ENCODE data around the gene PRR13.
"Not testable (repeated sequence)": the region's sequence is repeated elsewhere in the genome, so short reads cannot be mapped to it uniquely, and the experiment has no call there.

Gene PRR13

DNA sequence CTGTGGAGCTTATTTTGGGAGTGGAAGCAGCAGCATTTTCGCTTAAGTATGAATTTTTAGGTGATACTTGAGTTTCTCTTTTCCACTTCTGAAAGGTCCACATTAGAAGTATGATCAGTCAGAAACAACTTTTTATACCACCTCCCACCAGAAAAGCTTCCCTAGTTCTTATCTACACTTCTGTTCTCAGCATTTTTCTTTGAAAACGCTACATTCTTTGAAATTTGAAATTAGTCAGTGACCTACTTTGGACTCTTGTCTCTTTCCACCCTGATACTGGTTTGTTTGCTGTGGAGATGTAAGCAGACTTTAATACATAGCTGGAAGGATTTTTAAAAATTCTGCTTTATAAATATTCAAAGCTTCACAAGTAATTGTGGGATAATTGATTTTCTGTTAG is 32.5 kb downstream of the PRR13 start:
- DNase-seq = no peak

DNA sequence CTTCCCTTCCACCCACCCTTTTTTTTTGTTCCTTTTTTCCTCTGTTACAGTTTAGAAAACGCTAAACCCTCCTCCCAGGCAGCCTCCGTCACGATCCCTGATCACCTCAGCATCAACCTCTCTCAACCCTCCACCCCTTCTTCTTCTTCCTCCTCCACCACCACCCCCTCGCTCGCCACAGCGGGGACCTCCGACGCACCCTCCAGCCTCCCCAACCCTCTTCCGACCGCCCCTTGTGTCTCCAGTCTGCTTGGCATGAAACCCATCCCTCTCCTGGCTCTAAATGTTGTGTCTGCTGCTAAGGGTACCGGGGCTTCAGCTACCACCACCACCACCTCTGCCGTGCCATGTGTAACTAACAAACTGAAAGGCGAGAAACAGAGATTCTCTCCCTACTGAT is 33.3 kb downstream of the PRR13 start:
- DNase-seq = no peak

DNA sequence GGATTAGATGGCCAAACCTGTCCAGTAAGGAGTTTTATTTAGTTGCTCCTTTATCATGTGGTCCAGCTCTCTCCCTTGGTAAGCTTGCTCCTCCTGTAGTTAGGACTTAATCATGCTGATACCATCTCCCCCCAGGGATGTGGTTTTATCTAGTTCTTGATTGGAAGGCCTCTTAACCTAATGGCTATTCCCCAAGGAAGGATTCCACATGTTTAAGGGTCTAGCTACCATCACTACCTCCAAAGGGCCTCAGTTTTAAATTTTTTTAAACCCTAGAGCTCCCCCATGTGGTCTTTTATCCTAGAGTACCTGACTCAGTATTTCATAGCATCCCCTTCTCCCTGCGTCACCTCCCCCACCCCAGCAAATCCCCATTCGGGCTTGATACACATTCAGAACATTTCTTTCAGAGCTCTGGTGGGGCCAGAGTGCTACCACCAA is 35.3 kb downstream of the PRR13 start:
- DNase-seq = peak; percentile 46

DNA sequence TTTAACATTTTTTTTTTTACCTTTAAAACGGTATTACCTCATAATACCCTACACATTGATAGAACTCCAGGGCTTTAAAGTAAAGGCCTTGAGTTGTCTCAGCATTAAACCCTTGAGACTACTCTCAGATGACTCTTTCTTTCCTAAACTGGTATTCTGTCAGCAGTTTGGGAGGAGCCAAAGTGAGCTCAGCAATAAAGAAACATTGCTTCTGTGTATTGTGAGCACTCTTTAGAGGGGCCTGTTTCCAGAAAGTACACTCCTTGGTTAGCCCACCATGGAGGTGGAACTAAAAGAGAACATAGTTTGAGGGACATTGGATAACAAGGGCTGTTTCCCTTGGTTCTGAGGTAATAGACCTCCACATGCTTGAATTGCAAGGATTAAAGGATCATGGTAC is 37.3 kb downstream of the PRR13 start:
- DNase-seq = no peak

DNA sequence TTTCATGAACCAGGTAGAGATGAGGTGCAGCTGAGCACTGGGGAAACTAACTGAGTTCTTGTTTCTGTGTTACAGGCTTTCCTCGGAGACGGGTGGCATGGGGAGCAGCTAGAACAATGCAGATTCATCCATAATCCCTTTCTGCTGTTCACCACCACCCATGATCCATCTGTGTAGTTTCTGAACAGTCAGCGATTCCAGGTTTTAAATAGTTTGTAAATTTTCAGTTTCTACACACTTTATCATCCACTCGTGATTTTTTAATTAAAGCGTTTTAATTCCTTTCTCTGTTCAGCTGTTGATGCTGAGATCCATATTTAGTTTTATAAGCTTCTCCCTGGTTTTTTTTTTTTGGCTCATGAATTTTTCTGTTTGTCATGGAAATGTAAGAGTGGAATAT is 37.8 kb downstream of the PRR13 start:
- no peak for DNase-seq

DNA sequence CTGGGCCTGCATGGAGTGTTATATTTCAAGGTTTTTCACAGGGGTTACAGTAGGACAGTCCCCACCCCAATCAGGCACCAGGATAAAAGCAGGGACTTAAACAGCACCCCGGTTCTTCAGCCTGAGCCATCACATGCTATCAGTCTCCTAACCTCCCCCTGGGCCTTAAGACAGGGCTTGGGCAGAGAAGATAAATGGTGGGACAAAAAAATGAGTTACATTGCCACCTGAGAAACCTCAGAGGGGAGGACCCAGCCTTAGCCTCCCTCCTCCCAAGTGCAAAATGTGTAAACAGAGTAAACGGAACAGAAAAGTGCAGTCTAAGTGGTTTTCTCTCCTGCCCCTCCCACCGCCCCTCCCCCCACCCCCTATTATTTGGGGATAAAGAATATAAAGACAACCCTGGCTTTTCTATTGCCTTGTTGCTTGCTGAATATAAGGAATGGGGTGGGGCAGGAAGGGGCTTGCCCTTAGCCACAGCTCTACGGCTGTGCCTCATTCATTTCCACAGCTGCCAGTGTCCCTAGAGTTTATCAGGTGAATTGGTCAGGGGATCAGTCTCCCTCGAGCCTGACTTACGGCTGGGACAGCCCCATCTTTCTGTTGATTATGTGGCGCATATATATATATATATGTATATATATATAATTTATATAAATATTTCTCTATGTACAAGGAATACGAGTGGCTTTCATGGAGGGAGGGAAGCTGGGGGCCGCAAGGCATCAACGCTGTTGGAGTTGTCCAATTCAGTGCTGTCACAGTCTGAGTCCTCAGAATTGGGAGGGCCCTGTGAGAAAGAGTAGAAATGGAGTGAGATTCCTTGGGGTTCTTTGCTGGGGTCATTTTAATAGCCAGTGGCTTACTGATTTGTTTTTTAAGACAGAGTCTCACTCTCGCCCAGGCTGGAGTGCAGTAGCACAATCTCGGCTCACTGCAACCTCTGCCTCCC is 39.2 kb downstream of the PRR13 start:
- DNase-seq = no peak

DNA sequence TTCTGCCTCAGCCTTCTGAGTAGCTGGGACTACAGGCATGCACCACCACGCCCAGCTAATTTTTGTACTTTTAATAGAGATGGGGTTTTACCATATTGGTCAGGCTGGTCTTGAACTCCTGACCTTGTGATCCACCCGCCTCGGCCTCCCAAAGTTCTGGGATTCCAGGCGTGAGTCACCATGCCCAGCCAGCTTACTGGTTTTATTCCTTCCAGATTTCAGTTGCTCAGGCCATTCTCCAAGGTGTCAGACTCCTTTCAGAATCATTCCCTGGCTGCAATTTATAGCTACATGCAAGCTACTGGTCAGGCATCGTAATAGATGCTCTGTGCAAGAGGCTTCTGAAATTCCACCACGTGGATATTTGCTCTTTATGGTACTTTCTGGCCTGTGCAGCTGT is 39.9 kb downstream of the PRR13 start:
- DNase-seq = not testable (repeated sequence)

DNA sequence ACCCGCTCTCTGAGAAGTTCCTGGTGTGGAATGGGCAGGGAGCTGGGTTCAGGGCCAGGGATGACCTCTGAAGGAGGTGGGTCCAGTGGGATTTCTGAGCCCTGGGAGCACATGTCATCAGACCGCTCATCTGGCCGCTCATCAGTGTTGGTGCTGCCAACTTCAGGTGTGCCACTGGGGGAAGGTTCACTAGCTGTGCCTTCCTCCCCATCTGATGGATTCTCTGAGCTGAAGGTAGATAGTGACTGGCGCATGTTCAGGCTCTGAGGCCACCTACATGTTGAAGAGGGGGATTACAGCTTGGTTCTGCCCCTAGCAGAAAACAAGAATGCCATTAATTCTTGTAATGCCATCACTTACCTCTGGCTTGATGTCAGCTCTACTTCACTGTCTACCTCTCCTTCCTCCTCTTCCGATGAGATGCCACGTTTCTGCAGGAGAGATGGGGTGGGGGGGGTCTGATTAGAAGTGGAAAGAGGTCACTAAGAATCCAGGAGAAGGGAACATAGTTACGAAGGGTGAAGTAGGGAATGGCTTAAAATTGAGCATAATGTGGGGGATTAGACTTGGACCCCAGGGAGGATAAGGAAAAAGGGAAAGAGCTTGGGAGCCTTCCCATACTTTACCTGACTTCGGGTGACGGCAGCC is 40.5 kb downstream of the PRR13 start:
- DNase-seq = peak; percentile 55

DNA sequence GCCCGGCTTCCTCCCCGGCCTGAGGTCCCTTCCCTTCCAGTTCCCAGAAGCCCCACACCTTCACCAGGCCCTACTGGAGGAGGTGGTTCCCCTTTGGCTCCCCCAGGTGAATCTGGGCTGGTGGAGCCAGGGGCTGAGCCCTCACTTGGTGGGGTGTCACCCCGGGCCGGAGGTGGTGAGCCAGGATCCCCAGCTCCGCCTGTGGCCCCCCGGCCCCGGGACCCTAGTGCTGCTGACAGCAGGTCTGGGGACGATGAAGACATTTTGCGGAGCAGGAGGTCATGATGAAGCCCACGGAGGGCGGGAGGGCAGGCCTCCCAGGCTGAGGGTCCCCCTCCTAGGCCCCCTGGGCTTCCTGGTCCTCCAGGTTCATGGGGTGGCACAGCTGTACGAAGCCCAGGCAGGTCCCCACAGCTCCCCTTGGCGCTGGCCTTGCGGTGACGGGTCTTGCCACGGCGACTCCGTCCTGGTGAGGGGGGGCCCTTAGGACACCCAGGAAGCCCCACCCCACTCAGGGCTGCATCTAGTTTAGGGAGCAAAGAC is 41.2 kb downstream of the PRR13 start:
- no peak for DNase-seq

DNA sequence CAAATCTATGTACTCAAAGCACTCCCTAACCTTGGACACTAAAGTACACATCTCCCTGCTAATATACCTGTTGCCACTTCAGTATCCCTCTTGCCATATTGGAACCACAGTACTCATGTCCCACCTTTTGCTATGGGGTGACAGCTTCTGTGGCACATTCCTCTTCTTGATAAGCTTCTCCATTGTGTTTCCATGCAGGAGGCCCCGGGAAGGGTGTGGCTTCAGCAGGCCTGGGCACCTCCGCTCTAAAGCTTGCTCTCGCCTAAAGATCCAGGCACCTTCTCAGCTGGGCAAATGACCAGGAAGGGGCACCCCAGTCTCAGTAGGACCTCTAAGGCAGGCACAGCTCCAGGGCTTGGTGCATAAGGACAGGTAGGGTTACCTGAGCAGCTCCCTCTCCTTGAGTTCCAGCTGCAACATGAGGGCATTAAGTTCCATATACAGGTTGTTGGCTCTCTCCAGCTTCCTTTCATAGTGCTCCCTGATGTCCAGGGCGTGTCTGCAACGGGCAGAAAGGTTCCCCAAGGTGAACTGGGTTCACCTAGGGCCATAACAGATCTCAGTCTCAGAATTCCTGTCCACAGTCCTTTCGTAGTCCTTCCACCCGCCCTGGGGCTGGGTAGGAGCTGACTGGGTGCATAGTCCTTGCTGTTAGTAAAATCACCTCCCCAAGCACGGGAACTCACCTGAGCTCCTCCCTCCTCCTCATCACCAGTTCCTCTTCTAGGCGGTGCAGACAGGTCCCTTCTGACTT is 41.9 kb downstream of the PRR13 start:
- no peak for DNase-seq

DNA sequence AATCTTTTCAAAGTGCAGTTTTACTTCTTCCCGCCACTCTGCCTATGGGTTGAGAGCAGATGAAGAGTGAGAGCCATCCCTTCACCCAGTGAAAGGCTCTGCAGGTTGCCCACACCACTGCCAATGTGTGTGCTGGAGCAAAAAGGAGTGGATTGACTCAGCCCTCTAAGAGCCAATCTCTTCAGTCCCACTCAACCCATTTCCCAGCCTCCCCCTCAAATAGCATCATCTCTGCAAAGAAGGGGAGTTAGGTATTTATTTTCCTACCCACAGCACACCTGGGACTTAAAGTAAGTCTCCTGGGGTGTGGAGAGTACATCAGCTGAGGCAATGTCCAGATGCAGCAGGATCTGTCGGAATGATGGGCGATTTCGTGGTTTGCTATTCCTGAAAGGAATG is 42.4 kb downstream of the PRR13 start:
- no peak for DNase-seq

DNA sequence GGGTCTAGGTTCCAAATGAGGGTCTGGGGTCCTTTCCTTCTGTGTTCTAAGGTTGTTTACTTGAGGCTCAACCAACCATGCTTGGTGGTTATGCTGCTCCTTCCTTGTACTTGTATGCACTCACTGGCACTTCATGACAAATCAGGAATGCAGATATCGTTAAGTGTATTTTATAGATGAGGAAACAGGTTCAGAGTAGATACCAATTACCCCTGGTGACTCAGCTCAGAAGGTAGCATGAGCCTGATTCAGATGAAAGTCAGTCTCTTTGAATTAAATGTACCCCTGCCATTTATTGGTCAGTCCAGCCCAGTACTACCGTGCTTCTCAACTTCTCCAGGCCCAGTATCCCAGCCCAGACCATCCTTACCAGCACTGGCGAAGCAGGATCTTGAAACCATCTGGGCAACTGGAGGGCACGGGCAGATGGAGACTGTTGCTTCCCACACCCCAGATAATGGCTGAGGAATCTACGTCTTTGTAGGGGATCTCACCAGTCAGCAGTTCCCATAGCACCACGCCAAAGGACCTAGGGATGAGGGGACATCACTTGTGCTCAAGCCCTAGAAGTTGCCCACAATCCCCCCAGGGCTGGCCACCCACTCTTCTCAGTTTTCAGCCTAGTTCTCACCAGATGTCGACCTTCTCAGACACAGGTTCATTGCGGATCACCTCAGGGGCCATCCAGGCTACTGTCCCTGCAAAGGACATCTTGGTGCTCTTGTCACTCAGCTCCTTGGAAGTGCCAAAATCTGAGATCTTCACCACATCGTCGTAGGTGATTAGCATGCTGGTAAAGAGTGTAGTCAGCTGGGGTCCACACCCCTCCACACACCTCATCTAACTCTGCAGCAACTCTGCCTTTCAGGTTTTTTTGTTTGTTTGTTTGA is 43.4 kb downstream of the PRR13 start:
- peak; percentile 26 for DNase-seq

DNA sequence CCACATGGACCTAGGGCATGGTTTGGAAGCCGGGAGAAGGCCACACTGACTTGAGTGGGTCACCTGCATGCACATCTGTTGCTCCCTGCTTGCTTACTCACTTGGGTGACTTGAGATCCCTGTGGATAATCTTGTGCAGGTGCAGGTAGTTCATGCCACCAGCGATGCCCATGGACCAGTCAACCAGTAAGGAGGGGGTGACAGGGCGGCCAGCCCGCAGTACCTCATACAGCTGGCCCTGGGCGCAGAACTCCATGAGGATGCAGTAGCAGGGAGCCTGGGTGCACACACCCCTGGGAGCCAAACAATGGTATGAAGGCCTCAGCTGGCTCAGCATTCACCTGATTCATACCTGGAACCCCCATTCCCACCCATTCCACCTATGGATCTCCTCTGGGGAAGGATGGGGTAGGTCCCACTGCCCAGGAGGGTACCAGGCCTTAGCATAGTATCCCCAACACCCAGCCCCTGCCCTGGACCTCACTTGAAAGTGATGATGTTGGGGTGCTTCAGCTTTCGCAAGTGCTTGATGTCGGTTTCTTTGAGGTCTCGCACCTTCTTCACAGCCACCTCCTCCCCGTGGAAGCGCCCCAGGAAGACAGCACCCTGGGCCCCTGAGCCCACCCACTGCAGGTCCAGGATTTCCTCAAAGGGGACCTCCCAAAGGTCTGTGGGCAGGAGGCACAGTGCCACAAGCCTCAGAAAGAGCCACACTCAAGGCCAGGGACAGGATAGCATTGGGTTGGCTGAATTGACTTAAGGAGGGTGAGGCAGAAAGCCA is 44.6 kb downstream of the PRR13 start:
- no peak for DNase-seq

DNA sequence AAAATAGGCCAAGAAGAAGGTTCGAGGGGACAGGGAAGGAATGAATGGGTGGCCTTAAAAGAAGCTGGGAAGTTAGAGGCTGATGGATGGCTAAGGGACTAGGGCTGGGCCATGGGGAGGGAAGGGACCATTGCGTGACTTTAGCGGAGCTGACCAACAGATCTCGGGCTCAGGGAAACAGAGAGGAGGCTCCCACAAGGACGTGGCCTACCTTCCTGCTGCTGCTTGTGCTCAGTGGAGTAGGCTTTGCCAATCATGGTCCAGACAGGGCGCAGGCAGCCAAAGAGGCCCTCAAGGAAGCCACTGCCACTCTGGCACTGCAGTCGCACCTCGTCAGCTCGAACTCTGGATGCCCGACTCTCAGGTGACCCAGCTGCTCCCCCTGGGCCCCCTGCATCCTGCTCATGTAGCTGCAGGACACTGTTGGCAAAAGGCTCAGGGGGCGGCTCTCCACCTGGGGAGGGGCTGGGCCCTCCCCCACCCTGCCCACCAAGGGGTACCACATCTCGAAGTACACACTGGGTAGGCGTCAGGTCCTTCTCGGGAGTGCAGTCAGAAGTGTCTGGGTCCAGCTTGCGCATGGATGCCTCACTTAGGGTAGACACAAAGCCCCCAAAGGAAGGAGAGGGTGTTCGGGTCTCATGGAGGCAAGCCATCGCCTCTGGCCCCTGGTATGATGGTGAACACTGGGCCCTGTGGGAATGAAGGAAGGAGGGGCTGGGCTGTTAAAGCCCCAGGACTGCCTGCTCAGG is 45.4 kb downstream of the PRR13 start:
- no peak for DNase-seq

DNA sequence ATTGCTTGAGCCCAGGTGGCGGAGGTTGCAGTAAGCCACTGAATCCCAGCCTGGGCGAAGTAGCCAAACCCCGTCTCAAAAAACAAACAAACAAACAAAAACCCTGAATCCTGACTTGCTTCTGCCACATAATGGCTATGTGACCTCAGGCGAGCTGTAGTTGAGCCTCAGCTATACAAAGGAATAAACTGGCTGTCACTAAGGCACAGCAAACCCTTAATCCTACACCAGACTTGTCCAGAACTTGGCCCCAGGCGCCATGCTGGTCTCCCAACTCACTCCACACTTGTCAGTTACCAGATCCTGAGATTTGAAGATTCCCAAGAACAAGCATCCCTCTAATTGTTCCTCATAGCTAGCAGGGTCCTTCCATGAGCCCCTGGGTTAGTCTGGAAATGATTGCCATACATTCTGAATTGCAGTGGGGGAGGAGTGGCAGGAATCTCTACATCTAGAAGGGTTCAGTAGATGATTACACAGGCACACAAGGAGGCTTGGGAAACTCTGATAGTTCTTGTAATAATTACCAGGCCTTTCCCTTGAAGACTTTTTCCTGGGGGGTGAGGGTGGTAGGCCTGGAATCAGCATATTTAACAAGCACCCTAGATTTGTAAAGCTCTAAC is 47.8 kb downstream of the PRR13 start:
- DNase-seq = no peak

DNA sequence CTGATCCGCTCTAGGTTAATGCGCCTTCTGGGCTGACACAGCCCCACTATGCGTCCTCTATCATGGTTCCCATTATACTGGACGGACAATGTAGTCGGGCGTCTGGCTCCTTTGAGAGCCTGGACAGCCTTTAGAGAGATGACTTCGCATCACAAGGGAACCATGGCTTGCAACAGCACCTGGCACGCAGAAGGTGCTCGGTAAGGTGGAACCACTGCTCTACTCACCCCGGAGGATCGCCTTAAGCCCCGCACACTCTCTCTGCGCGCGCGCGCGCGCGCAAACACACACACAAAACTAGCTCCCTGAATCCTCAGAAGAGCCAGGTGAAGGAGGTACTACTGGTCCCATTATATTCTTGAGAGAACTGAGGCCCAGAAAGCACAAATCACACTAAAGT is 50.7 kb downstream of the PRR13 start:
- peak; percentile 82 for DNase-seq

DNA sequence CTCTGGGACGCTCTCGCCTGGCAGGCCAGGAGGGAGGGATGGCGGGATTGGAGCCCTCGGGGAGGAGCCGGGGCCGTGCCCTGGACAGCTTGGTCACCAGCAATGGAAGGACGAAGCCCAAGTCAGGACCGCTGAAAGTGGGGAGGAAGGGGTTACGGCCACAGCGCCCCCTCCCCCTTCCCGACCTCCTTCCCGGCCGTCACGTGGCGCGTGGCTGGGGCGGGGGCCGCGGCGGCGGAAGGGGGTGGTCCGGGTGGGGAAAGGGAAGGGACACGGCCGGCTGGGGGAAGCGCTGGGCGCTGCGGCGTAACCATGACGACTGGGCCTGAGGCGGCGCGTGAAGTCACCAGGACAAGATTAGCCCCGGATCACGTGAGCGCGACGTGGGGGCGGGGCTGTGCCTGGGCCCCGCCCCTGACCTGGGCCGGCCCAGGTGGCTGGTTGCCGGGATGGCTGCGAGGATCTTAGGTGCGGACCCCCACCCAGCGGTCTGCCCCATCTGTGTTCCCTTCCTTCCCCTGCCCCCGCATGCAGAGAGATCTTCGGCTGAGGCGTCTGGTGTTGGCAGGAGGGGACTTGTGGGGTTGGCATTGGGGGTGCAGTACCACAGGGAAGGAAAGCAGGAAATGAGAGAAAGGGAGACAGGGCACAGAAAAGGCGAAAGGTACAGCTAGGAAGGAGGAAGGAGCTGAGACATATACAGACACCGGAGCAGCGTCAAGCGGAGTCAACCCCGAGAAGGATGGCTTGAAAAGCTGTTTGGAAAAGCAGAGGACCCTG is 51.5 kb downstream of the PRR13 start:
- DNase-seq = peak; percentile 97

DNA sequence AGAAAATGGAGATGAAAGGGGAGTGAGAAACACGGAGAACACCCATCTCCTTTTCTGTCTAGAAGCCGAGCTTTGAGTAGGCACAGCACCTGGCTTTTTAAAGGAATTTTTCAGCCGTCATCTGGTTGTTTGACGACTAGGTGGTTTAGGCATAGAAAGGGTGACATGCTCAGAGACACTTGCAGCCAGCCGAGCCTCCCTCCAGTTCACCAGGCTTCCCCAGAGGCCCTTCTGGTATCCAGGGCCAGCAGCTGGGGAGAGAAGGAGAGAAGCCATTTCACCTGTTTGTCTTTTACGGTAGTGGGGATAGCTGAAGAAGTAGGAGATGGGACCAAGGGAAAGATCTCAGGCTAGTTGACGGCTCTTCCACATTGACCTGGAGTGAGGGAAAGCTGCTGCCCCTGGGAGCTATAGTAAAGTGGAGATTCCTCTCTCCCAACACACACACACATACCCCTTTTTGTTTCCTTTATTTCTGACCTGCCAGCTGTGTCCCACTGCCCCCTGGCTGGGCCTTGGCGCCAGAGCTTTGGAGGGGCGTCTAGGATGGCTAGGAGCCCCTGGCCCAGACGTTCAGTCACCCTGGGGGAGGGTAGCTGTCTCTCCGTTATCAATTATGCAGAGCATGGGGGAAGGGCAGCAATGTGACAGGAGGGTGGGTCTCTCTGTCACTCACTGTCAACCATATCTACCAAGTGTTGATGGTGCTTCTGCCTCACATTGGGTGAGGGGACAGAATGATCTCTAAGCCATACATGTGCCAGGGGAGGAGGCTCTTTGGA is 52.3 kb downstream of the PRR13 start:
- peak; percentile 79 for DNase-seq

Data from DMS53 (cell line).